K562 (cell line): ENCODE data around the gene ATG13. TPM values are rescaled to one million over a fixed set of nuclear protein-coding genes. Genes with fewer than 3 reads are reported as not detected.

Source experiments
- MCM2 ChIP-seq: fragments of 450-650 bp; IDR thresholded peaks from 2 replicates; pipeline ENCODE4 v1.6.1; 2017; ENCODE audit warnings: low read depth, mild to moderate bottlenecking
- MXD1 ChIP-seq: fragments of 250-450 bp; sonication (Bioruptor Pico); IDR thresholded peaks from 2 replicates; pipeline ENCODE4 v1.8.0; 2021; ENCODE audit warnings: borderline replicate concordance, mild to moderate bottlenecking, moderate library complexity; ENCODE audit not compliant: poor library complexity, severe bottlenecking
- SIRT6 ChIP-seq: IDR thresholded peaks from one replicate; pipeline ENCODE4 v1.6.1; 2012; ENCODE audit warnings: low read depth, mild to moderate bottlenecking, control low read depth, inconsistent platforms, low read length, moderate library complexity
- SMC3 ChIP-seq: conservative IDR thresholded peaks from 2 replicates; pipeline ENCODE4 v1.6.1; 2011; ENCODE audit warnings: low read depth, low read length, improper control_type of control experiment; ENCODE audit not compliant: insufficient read depth
- SP1 ChIP-seq: sonication (generic); formaldehyde crosslinking; IDR thresholded peaks from 2 replicates; pipeline ENCODE4 v1.8.1; 2022; ENCODE audit warnings: mild to moderate bottlenecking, missing genetic modification reagents
- TEAD2 ChIP-seq: fragments of 450-650 bp; IDR thresholded peaks from 2 replicates; pipeline ENCODE4 v1.6.1; 2016; ENCODE audit warnings: missing genetic modification characterization, control low read depth, missing compliant biosample characterization
- TSC22D4 ChIP-seq: fragments of 450-650 bp; IDR thresholded peaks from 2 replicates; pipeline ENCODE4 v1.6.1; 2016; ENCODE audit warnings: missing genetic modification characterization, missing biosample characterization, control low read depth
- ZC3H4 ChIP-seq: sonication (generic); formaldehyde crosslinking; IDR thresholded peaks from 2 replicates; pipeline ENCODE4 v1.9.0; 2021; ENCODE audit warnings: missing genetic modification reagents, borderline replicate concordance
- ZNF449 ChIP-seq: fragments of 250-450 bp; sonication (Bioruptor Pico); IDR thresholded peaks from 2 replicates; pipeline ENCODE4 v1.8.0; 2022; ENCODE audit warnings: moderate library complexity, mild to moderate bottlenecking, inconsistent platforms
- polyA plus RNA-seq, 8 experiments: library from polyadenylated mRNA; depleted of rRNA in 4 of 8; stranded (reverse) in 5 of 8; unstranded in 3 of 8; fragments of >200 nt; fragmentation: Nextera tagmentation in 2 of 8; fragmentation: Illumina TruSeq in 1 of 8; extraction: Ambion mirVana in 2 of 8; extraction: Trizol in 1 of 8; gene quantifications; 2 replicates each; pipeline versions ENCODE4 v1.2.1 to v1.2.3, GENCODE V29; 2011 to 2014; ENCODE audit warnings: inconsistent platforms in 1 of 8, missing spikeins in 1 of 8
- total RNA-seq, 7 experiments: library from RNA; depleted of rRNA in 6 of 7; stranded (reverse); fragments of >200 nt in 6 of 7; fragmentation: Illumina TruSeq in 2 of 7; extraction: Trizol in 2 of 7; gene quantifications; 2 replicates each; pipeline versions ENCODE4 v1.2.1 to v1.2.3, GENCODE V29; 2011 to 2021; ENCODE audit warnings: low replicate concordance in 1 of 7
- TF ChIP-seq, protein P1 (sequence below): fragments of 450-650 bp; formaldehyde crosslinking; IDR thresholded peaks from 2 replicates; pipeline ENCODE4 v1.4.0; 2020; ENCODE audit warnings: mild to moderate bottlenecking, moderate library complexity
- TF ChIP-seq, protein P2 (sequence below): fragments of 250-450 bp; sonication (Bioruptor Pico); IDR thresholded peaks from 2 replicates; pipeline ENCODE4 v1.5.0; 2022; ENCODE audit warnings: mild to moderate bottlenecking

ATG13 gene
- total and polyA plus RNA-seq, 9 of the 15 experiments (the other 6 are each of a cell fraction or from before 2014, with no cell fraction given): 13.1 to 61.5 (median 36.5) TPM

GRCh38 chr11:46604796-46605195 is 12.6 kb upstream of the ATG13 start (continued):
- TF ChIP-seq TSC22D4 (tag) (no peak), TEAD2 (tag) (no peak), ZC3H4 (CRISPR knock-in tag) (no peak), SIRT6 (no peak), MCM2 (no peak), SP1 (no peak), ZNF449 (no peak), SMC3 (no peak), MXD1 (CRISPR knock-in tag) (no peak)
- TF ChIP-seq, protein P1, sequence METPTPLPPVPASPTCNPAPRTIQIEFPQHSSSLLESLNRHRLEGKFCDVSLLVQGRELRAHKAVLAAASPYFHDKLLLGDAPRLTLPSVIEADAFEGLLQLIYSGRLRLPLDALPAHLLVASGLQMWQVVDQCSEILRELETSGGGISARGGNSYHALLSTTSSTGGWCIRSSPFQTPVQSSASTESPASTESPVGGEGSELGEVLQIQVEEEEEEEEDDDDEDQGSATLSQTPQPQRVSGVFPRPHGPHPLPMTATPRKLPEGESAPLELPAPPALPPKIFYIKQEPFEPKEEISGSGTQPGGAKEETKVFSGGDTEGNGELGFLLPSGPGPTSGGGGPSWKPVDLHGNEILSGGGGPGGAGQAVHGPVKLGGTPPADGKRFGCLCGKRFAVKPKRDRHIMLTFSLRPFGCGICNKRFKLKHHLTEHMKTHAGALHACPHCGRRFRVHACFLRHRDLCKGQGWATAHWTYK: no peak
- TF ChIP-seq, protein P2, sequence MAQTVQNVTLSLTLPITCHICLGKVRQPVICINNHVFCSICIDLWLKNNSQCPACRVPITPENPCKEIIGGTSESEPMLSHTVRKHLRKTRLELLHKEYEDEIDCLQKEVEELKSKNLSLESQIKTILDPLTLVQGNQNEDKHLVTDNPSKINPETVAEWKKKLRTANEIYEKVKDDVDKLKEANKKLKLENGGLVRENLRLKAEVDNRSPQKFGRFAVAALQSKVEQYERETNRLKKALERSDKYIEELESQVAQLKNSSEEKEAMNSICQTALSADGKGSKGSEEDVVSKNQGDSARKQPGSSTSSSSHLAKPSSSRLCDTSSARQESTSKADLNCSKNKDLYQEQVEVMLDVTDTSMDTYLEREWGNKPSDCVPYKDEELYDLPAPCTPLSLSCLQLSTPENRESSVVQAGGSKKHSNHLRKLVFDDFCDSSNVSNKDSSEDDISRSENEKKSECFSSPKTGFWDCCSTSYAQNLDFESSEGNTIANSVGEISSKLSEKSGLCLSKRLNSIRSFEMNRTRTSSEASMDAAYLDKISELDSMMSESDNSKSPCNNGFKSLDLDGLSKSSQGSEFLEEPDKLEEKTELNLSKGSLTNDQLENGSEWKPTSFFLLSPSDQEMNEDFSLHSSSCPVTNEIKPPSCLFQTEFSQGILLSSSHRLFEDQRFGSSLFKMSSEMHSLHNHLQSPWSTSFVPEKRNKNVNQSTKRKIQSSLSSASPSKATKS: no peak
